ENCODE measurements around the gene FAM53B. TPM values are rescaled to one million over a fixed set of nuclear protein-coding genes. Genes with fewer than 3 reads are reported as not detected.

FAM53B gene
- total and polyA plus RNA-seq, 3 experiments from 2014 or later, result 28.8 to 41.6 (median 29.2) TPM

DNA sequence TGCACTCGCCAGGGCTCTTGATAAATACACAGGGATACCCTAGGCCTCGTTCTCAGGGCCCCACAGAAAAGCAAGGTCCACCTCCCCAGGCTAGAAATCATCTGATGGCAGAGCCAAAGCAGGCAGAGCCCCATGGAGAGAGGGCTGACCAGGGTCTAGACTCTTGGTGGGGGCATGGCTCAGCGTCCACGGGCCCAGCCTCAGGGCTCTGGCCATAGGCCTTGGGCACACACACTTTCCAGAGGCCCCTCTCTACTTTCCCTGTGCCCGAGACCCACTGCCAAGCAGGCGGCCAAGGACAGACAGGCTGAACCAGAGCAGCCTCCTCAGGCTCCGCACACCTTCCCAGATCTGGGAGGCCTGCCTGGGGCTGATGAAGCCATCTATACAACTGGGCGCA lies 64.8 kb downstream of the FAM53B start:
- Histone ChIP-seq H3K4me3 (ENCODE audit: low read length) (peak overlapping the region; percentile 38), H3K4me1 (ENCODE audit: insufficient read depth, low read length) (peaks cover 96% of the 10 kb centered on the region), H3K9me3 (ENCODE audit: low read length) (no peaks in the 10 kb centered on the region), H3K27me3 (ENCODE audit: insufficient read depth, low read length, poor library complexity, severe bottlenecking) (no peaks in the 10 kb centered on the region), H3K27ac (ENCODE audit: low read depth, low read length) (no peak overlapping the region), H3K36me3 (ENCODE audit: insufficient read depth, low read length) (no peaks in the 10 kb centered on the region)
- Mint-ChIP-seq H3K4me1 (peaks cover 85 to 97% (median 92%) of the 10 kb centered on the region in 3 donors), H3K9me3 (no peaks in the 10 kb centered on the region), H3K27me3 (peaks cover 0 to 2% of the 10 kb centered on the region in 2 donors), H3K36me3 (peaks cover 9 to 70% (median 10%) of the 10 kb centered on the region in 3 donors), H3K27ac (peak overlapping the region; percentile 82 to 96 (median 92)), H3K4me3 (peak overlapping the region; percentile 61 to 88 (median 82))
- ChIA-PET POLR2A (interaction anchor here (0.8 to 2.2 kb wide), 10 partner anchors 9 to 62 kb away, joined by 3 to 30 read pairs (median 5); no protein-coding TSS in a partner anchor), CTCF (interaction anchor here (0.9 to 7.8 kb wide), 14 partner anchors 10 to 62 kb away, joined by 3 to 65 read pairs (median 5); no protein-coding TSS in a partner anchor)
- DNase-seq, result no peak

DNA sequence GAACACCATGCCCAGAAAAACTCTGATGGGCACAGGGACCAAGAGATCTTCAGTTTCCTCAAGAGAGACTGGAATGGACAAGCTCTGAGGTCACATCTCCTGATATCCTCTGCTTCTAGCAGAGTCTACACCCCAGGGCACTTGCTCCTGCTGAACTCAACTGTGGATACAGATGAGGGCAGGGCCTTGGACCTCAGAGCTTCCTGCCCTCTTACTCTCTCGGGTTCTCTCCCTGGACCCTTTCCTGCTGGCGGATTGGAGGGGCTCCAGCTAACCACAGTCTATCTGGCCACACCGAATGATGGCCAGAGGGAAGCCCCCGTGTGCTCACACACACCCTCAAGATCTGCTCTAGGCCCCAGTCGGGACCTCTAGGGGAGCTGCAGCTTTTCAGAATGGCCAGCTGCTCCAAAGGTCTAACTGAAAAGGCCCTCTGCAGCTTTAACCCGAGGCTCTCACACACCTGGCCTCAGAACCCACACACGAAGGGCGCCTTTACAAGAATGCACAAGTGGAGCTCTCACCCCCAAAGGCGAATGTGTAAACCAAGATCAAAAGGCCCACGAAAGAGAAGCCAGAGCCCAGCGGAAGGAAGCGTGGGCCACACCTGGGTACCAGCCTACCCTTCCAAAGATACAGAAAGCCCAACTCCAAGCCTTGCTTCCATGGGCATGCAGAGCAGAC lies 65.5 kb downstream of the FAM53B start:
- H3K27ac Mint-ChIP-seq, result peak overlapping the region; percentile 72 to 96 (median 92)
- Histone ChIP-seq H3K36me3 (ENCODE audit: insufficient read depth, low read length) (no peaks in the 10 kb centered on the region), H3K27ac (ENCODE audit: low read depth, low read length) (peak overlapping the region; percentile 5), H3K4me1 (ENCODE audit: insufficient read depth, low read length) (peaks cover 96% of the 10 kb centered on the region), H3K4me3 (ENCODE audit: low read length) (peak overlapping the region; percentile 38), H3K27me3 (ENCODE audit: insufficient read depth, low read length, poor library complexity, severe bottlenecking) (no peaks in the 10 kb centered on the region), H3K9me3 (ENCODE audit: low read length) (no peaks in the 10 kb centered on the region)
- CTCF ChIA-PET, result interaction anchor here (0.7 to 7.8 kb wide), 17 partner anchors 11 to 66 kb away, joined by 3 to 65 read pairs (median 5); partner anchors contain the start of gene FAM53B
- DNase-seq, result peak in 4 of 5 donors; percentile 41 to 76 (median 71)
- H3K9me3 Mint-ChIP-seq, result no peaks in the 10 kb centered on the region
- peaks cover 83 to 97% (median 92%) of the 10 kb centered on the region in 3 donors for H3K4me1 Mint-ChIP-seq
- H3K4me3 Mint-ChIP-seq, result peak overlapping the region; percentile 61 to 88 (median 82)
- H3K36me3 Mint-ChIP-seq, result peaks cover 9 to 71% (median 10%) of the 10 kb centered on the region in 3 donors
- H3K27me3 Mint-ChIP-seq, result peaks cover 0 to 2% of the 10 kb centered on the region in 2 donors
- POLR2A ChIA-PET, result interaction anchor here (0.8 to 2.2 kb wide), 9 partner anchors 10 to 63 kb away, joined by 3 to 30 read pairs (median 5); no protein-coding TSS in a partner anchor

DNA sequence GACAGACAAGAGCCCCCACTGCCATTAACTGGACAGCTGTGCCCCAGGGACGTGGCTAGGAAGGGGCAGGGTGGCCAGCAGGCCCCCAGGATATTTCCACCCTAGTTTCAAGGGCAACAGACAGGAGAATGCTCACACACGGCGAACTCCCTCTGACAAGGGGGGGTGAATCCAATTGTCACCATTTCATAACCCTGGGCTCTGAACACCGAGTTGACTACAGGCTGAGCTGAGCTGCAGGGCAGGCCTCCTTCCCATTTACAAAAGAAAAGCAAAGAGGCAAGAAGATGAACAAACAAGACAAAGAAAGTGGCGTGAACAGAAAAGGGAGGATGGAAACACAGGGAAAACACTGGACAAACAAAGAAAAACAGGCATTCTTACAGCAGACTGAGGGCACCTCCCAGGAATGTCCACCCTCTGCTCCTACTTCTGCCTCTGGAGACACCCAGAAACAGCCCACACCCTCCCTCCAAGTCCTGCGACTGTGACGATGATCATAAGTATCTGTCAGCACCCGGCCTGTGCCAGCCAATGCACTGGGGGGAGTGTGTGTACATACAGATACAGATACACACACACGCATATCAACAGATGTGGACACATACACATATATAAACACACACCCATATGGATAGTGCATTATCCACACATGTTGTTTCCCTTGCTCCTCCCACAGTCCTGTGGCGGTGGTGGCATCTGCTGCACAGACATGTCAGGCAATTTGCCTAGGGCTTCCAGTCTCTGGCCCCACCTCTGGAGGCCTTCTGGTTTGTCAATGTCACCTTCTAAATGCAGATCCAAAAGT lies 66.2 kb downstream of the FAM53B start:
- no peak for DNase-seq
- Histone ChIP-seq H3K9me3 (ENCODE audit: low read length) (no peaks in the 10 kb centered on the region), H3K4me3 (ENCODE audit: low read length) (peak overlapping the region; percentile 11), H3K36me3 (ENCODE audit: insufficient read depth, low read length) (no peaks in the 10 kb centered on the region), H3K4me1 (ENCODE audit: insufficient read depth, low read length) (peaks cover 96% of the 10 kb centered on the region), H3K27me3 (ENCODE audit: insufficient read depth, low read length, poor library complexity, severe bottlenecking) (no peaks in the 10 kb centered on the region), H3K27ac (ENCODE audit: low read depth, low read length) (no peak overlapping the region)
- POLR2A ChIA-PET, result interaction anchor here (1.1 to 2.2 kb wide), 7 partner anchors 10 to 63 kb away, joined by 3 to 30 read pairs (median 8); no protein-coding TSS in a partner anchor
- CTCF ChIA-PET, result interaction anchor here (0.8 to 7.8 kb wide), 19 partner anchors 10 to 67 kb away, joined by 3 to 65 read pairs (median 5); partner anchors contain the start of gene FAM53B
- H3K4me1 Mint-ChIP-seq, result peaks cover 83 to 97% (median 92%) of the 10 kb centered on the region in 3 donors
- H3K4me3 Mint-ChIP-seq, result peak overlapping the region; percentile 69 to 88 (median 82)
- peaks cover 0 to 2% of the 10 kb centered on the region in 2 donors for H3K27me3 Mint-ChIP-seq
- peaks cover 9 to 72% (median 10%) of the 10 kb centered on the region in 3 donors for H3K36me3 Mint-ChIP-seq
- no peaks in the 10 kb centered on the region for H3K9me3 Mint-ChIP-seq
- peak overlapping the region; percentile 72 to 96 (median 92) for H3K27ac Mint-ChIP-seq

DNA sequence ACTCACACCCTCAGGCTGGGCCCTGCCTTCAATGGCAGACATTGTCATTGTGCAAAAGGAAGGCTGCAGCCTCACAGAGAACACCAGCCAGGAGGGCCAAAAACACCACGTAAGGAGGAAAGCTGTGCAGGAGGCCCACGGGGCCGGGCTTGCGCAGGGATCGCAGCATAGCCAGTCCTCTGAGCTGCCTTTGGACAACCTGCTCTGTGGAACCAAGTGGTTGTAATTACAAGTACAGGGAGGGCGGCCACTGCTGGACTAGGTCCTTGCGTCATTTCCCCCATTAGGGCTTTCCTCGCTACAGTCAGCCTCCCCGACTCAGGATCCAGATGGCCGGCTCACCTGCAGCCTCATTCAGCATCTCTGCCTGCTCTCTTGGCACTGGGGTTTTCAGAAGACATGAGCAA lies 66.9 kb downstream of the FAM53B start:
- Histone ChIP-seq H3K4me1 (ENCODE audit: insufficient read depth, low read length) (peaks cover 96% of the 10 kb centered on the region), H3K36me3 (ENCODE audit: insufficient read depth, low read length) (no peaks in the 10 kb centered on the region), H3K4me3 (ENCODE audit: low read length) (peak overlapping the region; percentile 11), H3K27ac (ENCODE audit: low read depth, low read length) (no peak overlapping the region), H3K27me3 (ENCODE audit: insufficient read depth, low read length, poor library complexity, severe bottlenecking) (no peaks in the 10 kb centered on the region), H3K9me3 (ENCODE audit: low read length) (no peaks in the 10 kb centered on the region)
- ChIA-PET CTCF (interaction anchor here (1.3 to 7.8 kb wide), 8 partner anchors 9 to 64 kb away, joined by 3 to 65 read pairs (median 5); no protein-coding TSS in a partner anchor), POLR2A (no interaction called here)
- peaks cover 84 to 97% (median 93%) of the 10 kb centered on the region in 3 donors for H3K4me1 Mint-ChIP-seq
- peaks cover 9 to 68% (median 10%) of the 10 kb centered on the region in 3 donors for H3K36me3 Mint-ChIP-seq
- peaks cover 0 to 2% of the 10 kb centered on the region in 2 donors for H3K27me3 Mint-ChIP-seq
- no peaks in the 10 kb centered on the region for H3K9me3 Mint-ChIP-seq
- H3K4me3 Mint-ChIP-seq, result peak overlapping the region in 6 of 7 donors; percentile 78 to 88 (median 83)
- DNase-seq, result no peak
- peak overlapping the region in 7 of 8 donors; percentile 42 to 96 (median 91) for H3K27ac Mint-ChIP-seq

DNA sequence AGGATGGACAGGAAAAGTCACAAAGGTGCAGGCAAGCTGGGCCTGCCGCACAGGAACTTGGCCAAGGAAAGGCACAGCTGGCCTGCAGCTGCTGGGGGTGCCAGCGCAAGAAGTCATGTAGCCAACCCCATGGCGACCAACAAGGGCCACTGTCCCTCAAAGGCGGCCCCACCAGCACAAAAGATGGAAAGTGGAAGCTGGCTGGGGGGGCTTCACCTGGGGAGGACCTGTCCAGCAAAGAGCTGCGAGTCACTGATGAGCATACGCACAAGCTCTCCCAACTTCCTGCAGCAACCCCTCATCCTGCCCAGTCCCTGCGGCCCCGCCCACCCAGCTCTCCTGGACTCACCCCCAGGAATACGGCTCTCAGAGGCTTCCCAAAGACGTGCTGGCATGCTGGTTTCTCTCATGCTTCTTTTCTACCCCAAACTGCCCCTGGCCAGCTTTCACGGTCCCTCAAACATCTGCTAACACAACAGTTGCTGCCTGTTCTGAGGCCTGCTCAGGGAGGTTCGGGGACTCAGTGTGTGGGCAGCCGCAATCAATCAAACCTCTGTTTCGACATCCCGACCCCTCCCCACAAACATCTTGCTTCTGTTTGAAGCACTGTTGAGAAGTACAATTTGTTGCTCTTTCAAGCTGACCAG lies 67.6 kb downstream of the FAM53B start:
- ChIA-PET CTCF (interaction anchor here (0.8 to 7.8 kb wide), 12 partner anchors 9 to 65 kb away, joined by 3 to 65 read pairs (median 4); no protein-coding TSS in a partner anchor), POLR2A (interaction anchor here (1.1 kb wide), 1 partner anchor 17 kb away, joined by 3 read pairs; no protein-coding TSS in a partner anchor)
- Histone ChIP-seq H3K9me3 (ENCODE audit: low read length) (no peaks in the 10 kb centered on the region), H3K36me3 (ENCODE audit: insufficient read depth, low read length) (no peaks in the 10 kb centered on the region), H3K27ac (ENCODE audit: low read depth, low read length) (no peak overlapping the region), H3K4me1 (ENCODE audit: insufficient read depth, low read length) (peaks cover 98% of the 10 kb centered on the region), H3K27me3 (ENCODE audit: insufficient read depth, low read length, poor library complexity, severe bottlenecking) (no peaks in the 10 kb centered on the region), H3K4me3 (ENCODE audit: low read length) (peak overlapping the region; percentile 5)
- Mint-ChIP-seq H3K27ac (peak overlapping the region in 7 of 8 donors; percentile 29 to 83 (median 73)), H3K9me3 (no peaks in the 10 kb centered on the region), H3K4me1 (peaks cover 91 to 100% (median 98%) of the 10 kb centered on the region in 3 donors), H3K4me3 (peak overlapping the region in 5 of 7 donors; percentile 16 to 88 (median 44)), H3K36me3 (peaks cover 9 to 64% (median 10%) of the 10 kb centered on the region in 3 donors), H3K27me3 (peaks cover 0 to 2% of the 10 kb centered on the region in 2 donors)
- no peak for DNase-seq

DNA sequence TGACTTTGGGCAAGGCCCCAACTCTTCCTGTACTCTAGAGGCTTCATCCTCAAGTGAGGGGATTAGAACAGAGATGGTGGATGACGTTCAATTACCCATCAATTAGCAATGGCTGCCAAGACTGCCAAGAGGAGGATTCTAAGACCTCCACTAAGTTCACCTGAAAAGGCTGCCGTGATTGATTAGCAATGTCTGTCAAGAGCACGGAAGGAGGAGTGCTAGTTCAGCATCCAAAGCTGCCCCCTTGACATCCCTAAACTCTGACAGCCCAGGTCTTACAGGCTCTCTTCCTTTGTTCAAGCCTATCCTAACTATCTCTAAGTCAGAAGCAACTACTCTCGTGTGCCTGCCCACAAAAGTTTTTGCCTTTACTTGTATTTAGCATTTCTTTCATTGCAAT lies 68.4 kb downstream of the FAM53B start:
- H3K36me3 Mint-ChIP-seq, result peaks cover 8 to 63% (median 9%) of the 10 kb centered on the region in 3 donors
- no peak for DNase-seq
- peaks cover 100% of the 10 kb centered on the region for H3K4me1 ChIP-seq (ENCODE audit: insufficient read depth, low read length)
- H3K27ac ChIP-seq (ENCODE audit: low read depth, low read length), result no peak overlapping the region
- H3K4me3 ChIP-seq (ENCODE audit: low read length), result no peak overlapping the region
- H3K27me3 ChIP-seq (ENCODE audit: insufficient read depth, low read length, poor library complexity, severe bottlenecking), result no peaks in the 10 kb centered on the region
- peak overlapping the region; percentile 66 to 92 (median 72) for H3K27ac Mint-ChIP-seq
- POLR2A ChIA-PET, result interaction anchor here (1.1 kb wide), 1 partner anchor 16 kb away, joined by 3 read pairs; no protein-coding TSS in a partner anchor
- H3K4me3 Mint-ChIP-seq, result peak overlapping the region in 5 of 7 donors; percentile 16 to 88 (median 37)
- CTCF ChIA-PET, result interaction anchor here (1.0 to 7.8 kb wide), 7 partner anchors 17 to 66 kb away, joined by 3 to 65 read pairs (median 6); no protein-coding TSS in a partner anchor
- H3K9me3 ChIP-seq (ENCODE audit: low read length), result no peaks in the 10 kb centered on the region
- no peaks in the 10 kb centered on the region for H3K36me3 ChIP-seq (ENCODE audit: insufficient read depth, low read length)
- peaks cover 94 to 100% (median 98%) of the 10 kb centered on the region in 3 donors for H3K4me1 Mint-ChIP-seq
- peaks cover 0 to 2% of the 10 kb centered on the region in 2 donors for H3K27me3 Mint-ChIP-seq
- H3K9me3 Mint-ChIP-seq, result no peaks in the 10 kb centered on the region

DNA sequence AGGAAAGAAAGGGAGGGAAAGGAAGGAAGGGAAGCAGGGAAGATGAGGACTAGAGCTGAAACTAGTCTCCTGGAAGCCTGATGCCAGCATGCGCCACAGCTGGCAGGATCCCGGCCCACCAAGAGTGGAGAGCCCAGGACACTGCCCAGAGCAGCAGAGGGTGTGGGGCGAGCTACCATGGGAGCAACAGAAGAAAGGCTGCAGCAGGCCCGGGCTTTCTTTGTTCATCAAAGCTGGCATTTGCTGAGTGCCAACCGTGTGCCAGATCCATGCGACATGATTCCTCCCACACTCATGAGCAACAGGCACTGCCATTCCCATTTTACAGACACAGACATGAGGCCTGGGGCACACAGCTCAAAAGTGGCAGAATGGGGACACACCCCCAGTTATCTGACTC lies 68.9 kb downstream of the FAM53B start:
- no peaks in the 10 kb centered on the region for H3K9me3 Mint-ChIP-seq
- Histone ChIP-seq H3K36me3 (ENCODE audit: insufficient read depth, low read length) (no peaks in the 10 kb centered on the region), H3K27me3 (ENCODE audit: insufficient read depth, low read length, poor library complexity, severe bottlenecking) (no peaks in the 10 kb centered on the region), H3K27ac (ENCODE audit: low read depth, low read length) (no peak overlapping the region), H3K4me3 (ENCODE audit: low read length) (no peak overlapping the region), H3K9me3 (ENCODE audit: low read length) (no peaks in the 10 kb centered on the region), H3K4me1 (ENCODE audit: insufficient read depth, low read length) (peaks cover 100% of the 10 kb centered on the region)
- H3K36me3 Mint-ChIP-seq, result peaks cover 2 to 61% (median 5%) of the 10 kb centered on the region in 3 donors
- no peak for DNase-seq
- peaks cover 94 to 100% (median 98%) of the 10 kb centered on the region in 3 donors for H3K4me1 Mint-ChIP-seq
- CTCF ChIA-PET, result interaction anchor here (1.0 to 7.8 kb wide), 6 partner anchors 27 to 67 kb away, joined by 3 to 65 read pairs (median 10); no protein-coding TSS in a partner anchor
- H3K27ac Mint-ChIP-seq, result peak overlapping the region in 7 of 8 donors; percentile 66 to 92 (median 75)
- POLR2A ChIA-PET, result interaction anchor here (0.9 kb wide), 1 partner anchor 13 kb away, joined by 3 read pairs; no protein-coding TSS in a partner anchor
- peak overlapping the region in 5 of 7 donors; percentile 35 to 88 (median 61) for H3K4me3 Mint-ChIP-seq
- peaks cover 0 to 2% of the 10 kb centered on the region in 2 donors for H3K27me3 Mint-ChIP-seq

All from CD8-positive, alpha-beta memory T cell (primary cell).